ENCODE measurements around the gene CD300LF.

DNA sequence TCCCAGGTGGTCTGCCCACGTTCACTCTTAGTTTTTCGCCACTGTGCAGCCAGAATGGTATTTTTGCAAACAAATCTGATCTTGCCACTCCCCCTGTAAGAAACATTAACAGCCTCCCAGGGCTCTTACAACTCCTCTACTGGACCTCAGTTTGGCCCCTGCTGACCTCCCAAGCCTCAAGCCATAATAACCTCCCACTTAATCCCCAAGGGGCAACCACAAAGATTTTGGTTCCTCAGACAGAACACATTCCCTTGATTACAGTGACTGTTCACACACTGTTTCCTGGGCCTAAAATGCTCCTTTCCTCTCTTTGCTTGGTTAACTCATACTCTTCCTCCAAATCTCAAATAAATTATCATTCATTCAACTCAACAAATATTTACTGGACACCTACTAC lies 67.7 kb downstream of the CD300LF start:
- TF ChIP-seq EP300 (IDR thresholded peaks at IDR 0.05) (no peak), POLR2A (IDR thresholded peaks at IDR 0.05) (no peak)
- TF ChIP-seq, protein P1, sequence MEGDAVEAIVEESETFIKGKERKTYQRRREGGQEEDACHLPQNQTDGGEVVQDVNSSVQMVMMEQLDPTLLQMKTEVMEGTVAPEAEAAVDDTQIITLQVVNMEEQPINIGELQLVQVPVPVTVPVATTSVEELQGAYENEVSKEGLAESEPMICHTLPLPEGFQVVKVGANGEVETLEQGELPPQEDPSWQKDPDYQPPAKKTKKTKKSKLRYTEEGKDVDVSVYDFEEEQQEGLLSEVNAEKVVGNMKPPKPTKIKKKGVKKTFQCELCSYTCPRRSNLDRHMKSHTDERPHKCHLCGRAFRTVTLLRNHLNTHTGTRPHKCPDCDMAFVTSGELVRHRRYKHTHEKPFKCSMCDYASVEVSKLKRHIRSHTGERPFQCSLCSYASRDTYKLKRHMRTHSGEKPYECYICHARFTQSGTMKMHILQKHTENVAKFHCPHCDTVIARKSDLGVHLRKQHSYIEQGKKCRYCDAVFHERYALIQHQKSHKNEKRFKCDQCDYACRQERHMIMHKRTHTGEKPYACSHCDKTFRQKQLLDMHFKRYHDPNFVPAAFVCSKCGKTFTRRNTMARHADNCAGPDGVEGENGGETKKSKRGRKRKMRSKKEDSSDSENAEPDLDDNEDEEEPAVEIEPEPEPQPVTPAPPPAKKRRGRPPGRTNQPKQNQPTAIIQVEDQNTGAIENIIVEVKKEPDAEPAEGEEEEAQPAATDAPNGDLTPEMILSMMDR (IDR thresholded peaks at IDR 0.05): no peak
